H1 (cell line): Measurements from ENCODE around the gene GNB1L. TPM values are rescaled to one million over a fixed set of nuclear protein-coding genes. Genes with fewer than 3 reads are reported as not detected.

Source experiments
- polyA plus RNA-seq, 7 experiments: library from polyadenylated mRNA; depleted of rRNA in 3 of 7; stranded (reverse) in 5 of 7; unstranded in 2 of 7; fragments of >200 nt in 5 of 7; fragments of 200-250 nt in 2 of 7; gene quantifications; 1 replicate in 5 of 7; 2 replicates in 1 of 7; 4 replicates in 1 of 7; pipeline versions ENCODE4 v1.2.1 to v1.2.3, GENCODE V29; 2011 to 2013; ENCODE audit warnings: missing spikeins in 2 of 7, mixed read lengths in 2 of 7
- total RNA-seq: library from RNA; stranded (reverse); fragmentation: NEBNext Ultra II Directional; extraction: Animal tissue kit (Norgen Biotek cat#: 25700); gene quantifications from 2 replicates; pipeline ENCODE4 v1.2.1, GENCODE V29; 2021
- TF ChIP-seq, protein P1 (sequence below): fragments of 300-600 bp; sonication (generic); IDR thresholded peaks from 2 replicates; pipeline ENCODE4 v1.7.1; 2012; ENCODE audit warnings: low read length, moderate library complexity, mild to moderate bottlenecking, inconsistent platforms; ENCODE audit not compliant: insufficient replicate concordance

Gene GNB1L
- total and polyA plus RNA-seq, 2 of the 8 experiments (the other 6 are each of a cell fraction or from before 2014, with no cell fraction given): 14.0 to 15.6 TPM

DNA sequence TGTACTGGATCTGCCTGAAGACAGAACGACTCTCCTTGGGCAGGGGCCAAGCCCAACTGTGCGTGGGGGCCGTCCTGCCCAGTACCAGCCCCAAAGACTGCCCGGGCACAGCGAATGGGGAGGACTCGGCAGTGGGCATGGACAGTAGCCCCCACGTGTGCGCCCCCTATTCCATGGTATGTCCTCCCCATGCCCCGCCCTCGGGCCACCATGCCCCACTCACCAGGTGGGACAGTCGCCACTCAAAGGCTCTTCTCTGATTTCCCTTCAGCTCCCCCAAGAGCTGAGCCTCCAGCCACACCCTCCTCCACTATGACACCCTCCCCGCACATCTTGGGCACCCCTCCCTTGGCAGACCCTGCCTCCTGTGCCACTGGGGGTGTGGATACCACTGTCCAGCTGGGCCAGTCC lies 43.5 kb downstream of the GNB1L start (continued):
- TF ChIP-seq, protein P1, sequence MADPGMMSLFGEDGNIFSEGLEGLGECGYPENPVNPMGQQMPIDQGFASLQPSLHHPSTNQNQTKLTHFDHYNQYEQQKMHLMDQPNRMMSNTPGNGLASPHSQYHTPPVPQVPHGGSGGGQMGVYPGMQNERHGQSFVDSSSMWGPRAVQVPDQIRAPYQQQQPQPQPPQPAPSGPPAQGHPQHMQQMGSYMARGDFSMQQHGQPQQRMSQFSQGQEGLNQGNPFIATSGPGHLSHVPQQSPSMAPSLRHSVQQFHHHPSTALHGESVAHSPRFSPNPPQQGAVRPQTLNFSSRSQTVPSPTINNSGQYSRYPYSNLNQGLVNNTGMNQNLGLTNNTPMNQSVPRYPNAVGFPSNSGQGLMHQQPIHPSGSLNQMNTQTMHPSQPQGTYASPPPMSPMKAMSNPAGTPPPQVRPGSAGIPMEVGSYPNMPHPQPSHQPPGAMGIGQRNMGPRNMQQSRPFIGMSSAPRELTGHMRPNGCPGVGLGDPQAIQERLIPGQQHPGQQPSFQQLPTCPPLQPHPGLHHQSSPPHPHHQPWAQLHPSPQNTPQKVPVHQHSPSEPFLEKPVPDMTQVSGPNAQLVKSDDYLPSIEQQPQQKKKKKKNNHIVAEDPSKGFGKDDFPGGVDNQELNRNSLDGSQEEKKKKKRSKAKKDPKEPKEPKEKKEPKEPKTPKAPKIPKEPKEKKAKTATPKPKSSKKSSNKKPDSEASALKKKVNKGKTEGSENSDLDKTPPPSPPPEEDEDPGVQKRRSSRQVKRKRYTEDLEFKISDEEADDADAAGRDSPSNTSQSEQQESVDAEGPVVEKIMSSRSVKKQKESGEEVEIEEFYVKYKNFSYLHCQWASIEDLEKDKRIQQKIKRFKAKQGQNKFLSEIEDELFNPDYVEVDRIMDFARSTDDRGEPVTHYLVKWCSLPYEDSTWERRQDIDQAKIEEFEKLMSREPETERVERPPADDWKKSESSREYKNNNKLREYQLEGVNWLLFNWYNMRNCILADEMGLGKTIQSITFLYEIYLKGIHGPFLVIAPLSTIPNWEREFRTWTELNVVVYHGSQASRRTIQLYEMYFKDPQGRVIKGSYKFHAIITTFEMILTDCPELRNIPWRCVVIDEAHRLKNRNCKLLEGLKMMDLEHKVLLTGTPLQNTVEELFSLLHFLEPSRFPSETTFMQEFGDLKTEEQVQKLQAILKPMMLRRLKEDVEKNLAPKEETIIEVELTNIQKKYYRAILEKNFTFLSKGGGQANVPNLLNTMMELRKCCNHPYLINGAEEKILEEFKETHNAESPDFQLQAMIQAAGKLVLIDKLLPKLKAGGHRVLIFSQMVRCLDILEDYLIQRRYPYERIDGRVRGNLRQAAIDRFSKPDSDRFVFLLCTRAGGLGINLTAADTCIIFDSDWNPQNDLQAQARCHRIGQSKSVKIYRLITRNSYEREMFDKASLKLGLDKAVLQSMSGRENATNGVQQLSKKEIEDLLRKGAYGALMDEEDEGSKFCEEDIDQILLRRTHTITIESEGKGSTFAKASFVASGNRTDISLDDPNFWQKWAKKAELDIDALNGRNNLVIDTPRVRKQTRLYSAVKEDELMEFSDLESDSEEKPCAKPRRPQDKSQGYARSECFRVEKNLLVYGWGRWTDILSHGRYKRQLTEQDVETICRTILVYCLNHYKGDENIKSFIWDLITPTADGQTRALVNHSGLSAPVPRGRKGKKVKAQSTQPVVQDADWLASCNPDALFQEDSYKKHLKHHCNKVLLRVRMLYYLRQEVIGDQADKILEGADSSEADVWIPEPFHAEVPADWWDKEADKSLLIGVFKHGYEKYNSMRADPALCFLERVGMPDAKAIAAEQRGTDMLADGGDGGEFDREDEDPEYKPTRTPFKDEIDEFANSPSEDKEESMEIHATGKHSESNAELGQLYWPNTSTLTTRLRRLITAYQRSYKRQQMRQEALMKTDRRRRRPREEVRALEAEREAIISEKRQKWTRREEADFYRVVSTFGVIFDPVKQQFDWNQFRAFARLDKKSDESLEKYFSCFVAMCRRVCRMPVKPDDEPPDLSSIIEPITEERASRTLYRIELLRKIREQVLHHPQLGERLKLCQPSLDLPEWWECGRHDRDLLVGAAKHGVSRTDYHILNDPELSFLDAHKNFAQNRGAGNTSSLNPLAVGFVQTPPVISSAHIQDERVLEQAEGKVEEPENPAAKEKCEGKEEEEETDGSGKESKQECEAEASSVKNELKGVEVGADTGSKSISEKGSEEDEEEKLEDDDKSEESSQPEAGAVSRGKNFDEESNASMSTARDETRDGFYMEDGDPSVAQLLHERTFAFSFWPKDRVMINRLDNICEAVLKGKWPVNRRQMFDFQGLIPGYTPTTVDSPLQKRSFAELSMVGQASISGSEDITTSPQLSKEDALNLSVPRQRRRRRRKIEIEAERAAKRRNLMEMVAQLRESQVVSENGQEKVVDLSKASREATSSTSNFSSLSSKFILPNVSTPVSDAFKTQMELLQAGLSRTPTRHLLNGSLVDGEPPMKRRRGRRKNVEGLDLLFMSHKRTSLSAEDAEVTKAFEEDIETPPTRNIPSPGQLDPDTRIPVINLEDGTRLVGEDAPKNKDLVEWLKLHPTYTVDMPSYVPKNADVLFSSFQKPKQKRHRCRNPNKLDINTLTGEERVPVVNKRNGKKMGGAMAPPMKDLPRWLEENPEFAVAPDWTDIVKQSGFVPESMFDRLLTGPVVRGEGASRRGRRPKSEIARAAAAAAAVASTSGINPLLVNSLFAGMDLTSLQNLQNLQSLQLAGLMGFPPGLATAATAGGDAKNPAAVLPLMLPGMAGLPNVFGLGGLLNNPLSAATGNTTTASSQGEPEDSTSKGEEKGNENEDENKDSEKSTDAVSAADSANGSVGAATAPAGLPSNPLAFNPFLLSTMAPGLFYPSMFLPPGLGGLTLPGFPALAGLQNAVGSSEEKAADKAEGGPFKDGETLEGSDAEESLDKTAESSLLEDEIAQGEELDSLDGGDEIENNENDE: no peak
